Liver (tissue), 9 donors: ENCODE results near the gene ZSCAN22. TPM values are rescaled to one million over a fixed set of nuclear protein-coding genes. Genes with fewer than 3 reads are reported as not detected.

Experiments used
- DNase-seq: peaks from one replicate; pipeline ENCODE4 v3.0.0-alpha.2; 2017; ENCODE audit warnings: low spot score
- H3K27ac ChIP-seq, 2 donors: one replicate each; pipeline ENCODE4 v1.7.0; 2013; ENCODE audit warnings: inconsistent platforms in 2 of 2, low read length in 2 of 2, control low read depth in 1 of 2, low read depth in 1 of 2, mild to moderate bottlenecking in 1 of 2
- H3K27me3 ChIP-seq, 4 donors: one replicate each; pipeline versions ENCODE4 v1.6.1 to v1.7.0; 2013; ENCODE audit warnings: low read length in 3 of 4, inconsistent platforms in 1 of 4, mild to moderate bottlenecking in 1 of 4, moderate library complexity in 1 of 4; ENCODE audit not compliant: control insufficient read depth in 4 of 4, insufficient read depth in 4 of 4
- H3K36me3 ChIP-seq, 4 donors: one replicate each; pipeline versions ENCODE4 v1.6.1 to v1.7.0; 2013; ENCODE audit warnings: low read length in 3 of 4, mild to moderate bottlenecking in 3 of 4, low read depth in 1 of 4, moderate library complexity in 1 of 4; ENCODE audit not compliant: control insufficient read depth in 4 of 4, insufficient read depth in 3 of 4
- H3K4me1 ChIP-seq, 4 donors: one replicate each; pipeline versions ENCODE4 v1.6.1 to v1.7.0; 2013; ENCODE audit warnings: low read length in 3 of 4, mild to moderate bottlenecking in 3 of 4, moderate library complexity in 1 of 4; ENCODE audit not compliant: control insufficient read depth in 4 of 4, insufficient read depth in 4 of 4
- H3K4me3 ChIP-seq, 3 donors: one replicate each; pipeline versions ENCODE4 v1.6.1 to v1.7.0; 2013; ENCODE audit warnings: low read length in 3 of 3, control low read depth in 1 of 3, low read depth in 1 of 3, mild to moderate bottlenecking in 1 of 3
- H3K9ac ChIP-seq, 2 donors: one replicate each; pipeline ENCODE4 v1.7.0; 2013; ENCODE audit warnings: low read length in 2 of 2, mild to moderate bottlenecking in 2 of 2, moderate library complexity in 2 of 2, control low read depth in 1 of 2, low read depth in 1 of 2
- H3K9me3 ChIP-seq, 4 donors: one replicate each; pipeline versions ENCODE4 v1.6.1 to v1.7.0; 2013; ENCODE audit warnings: low read length in 3 of 4; ENCODE audit not compliant: control insufficient read depth in 4 of 4
- EGR1 ChIP-seq, 2 donors: IDR thresholded peaks; 2 replicates each; pipeline ENCODE4 v1.6.1; 2016 to 2018; ENCODE audit warnings: antibody characterized with exemption in 2 of 2, low read depth in 2 of 2
- FOXA1 ChIP-seq: IDR thresholded peaks from 2 replicates; pipeline ENCODE4 v1.6.1; 2016; ENCODE audit warnings: antibody characterized with exemption
- FOXA2 ChIP-seq: IDR thresholded peaks from 2 replicates; pipeline ENCODE4 v1.6.1; 2016; ENCODE audit warnings: antibody characterized with exemption
- GABPA ChIP-seq, 2 donors: IDR thresholded peaks in 1 of 2; conservative IDR thresholded peaks in 1 of 2; 2 replicates each; pipeline ENCODE4 v1.6.1; 2016; ENCODE audit warnings: antibody characterized with exemption in 2 of 2, mild to moderate bottlenecking in 1 of 2, moderate library complexity in 1 of 2
- HNF4A ChIP-seq, 2 donors: conservative IDR thresholded peaks; 2 replicates each; pipeline ENCODE4 v1.6.1; 2016; ENCODE audit warnings: antibody characterized with exemption in 2 of 2, mild to moderate bottlenecking in 2 of 2
- HNF4G ChIP-seq: IDR thresholded peaks from 2 replicates; pipeline ENCODE4 v1.6.1; 2016; ENCODE audit warnings: antibody characterized with exemption
- JUND ChIP-seq, 2 donors: IDR thresholded peaks; 2 replicates each; pipeline ENCODE4 v1.6.1; 2016; ENCODE audit warnings: antibody characterized with exemption in 2 of 2
- NR2F2 ChIP-seq: IDR thresholded peaks from 2 replicates; pipeline ENCODE4 v1.6.1; 2016; ENCODE audit warnings: antibody characterized with exemption
- RAD21 ChIP-seq, 2 donors: IDR thresholded peaks; 2 replicates each; pipeline ENCODE4 v1.6.1; 2016; ENCODE audit warnings: antibody characterized with exemption in 2 of 2, mild to moderate bottlenecking in 2 of 2
- RXRA ChIP-seq, 2 donors: IDR thresholded peaks; 2 replicates each; pipeline ENCODE4 v1.6.1; 2017 to 2018; ENCODE audit warnings: antibody characterized with exemption in 2 of 2, mild to moderate bottlenecking in 1 of 2
- SP1 ChIP-seq: IDR thresholded peaks from 2 replicates; pipeline ENCODE4 v1.6.1; 2018; ENCODE audit warnings: antibody characterized with exemption, mild to moderate bottlenecking
- TAF1 ChIP-seq: conservative IDR thresholded peaks from 2 replicates; pipeline ENCODE4 v1.6.1; 2016; ENCODE audit warnings: antibody characterized with exemption, mild to moderate bottlenecking
- YY1 ChIP-seq: IDR thresholded peaks from 2 replicates; pipeline ENCODE4 v1.6.1; 2016; ENCODE audit warnings: antibody characterized with exemption, mild to moderate bottlenecking
- WGBS: extraction: QIAGEN DNeasy Blood & Tissue Kit; methylation state at CpG from one replicate; pipeline ENCODE4 v1.1.7; 2013; 5-methylcytosine and 5-hydroxymethylcytosine counted together
- polyA plus RNA-seq, 2 donors: library from polyadenylated mRNA; stranded (reverse) in 1 of 2; unstranded in 1 of 2; fragments of 200-250 nt in 1 of 2; fragments of >200 nt in 1 of 2; fragmentation: Nextera tagmentation in 1 of 2; extraction: Ambion mirVana in 1 of 2; gene quantifications; one replicate each; pipeline versions ENCODE4 v1.2.1 to v1.2.3, GENCODE V29; 2013 to 2015
- total RNA-seq, 2 donors: library from RNA; depleted of rRNA; stranded (reverse); fragments of >200 nt; gene quantifications; one replicate each; pipeline ENCODE4 v1.2.3, GENCODE V29; 2014
- TF ChIP-seq, protein P1 (sequence below): IDR thresholded peaks from 2 replicates; pipeline ENCODE4 v1.6.1; 2016; ENCODE audit warnings: antibody characterized with exemption, mild to moderate bottlenecking
- TF ChIP-seq, protein P2 (sequence below): IDR thresholded peaks from 2 replicates; pipeline ENCODE4 v1.6.1; 2016; ENCODE audit warnings: antibody characterized with exemption
- TF ChIP-seq, protein P3 (sequence below): fragments of 150-350 bp; IDR thresholded peaks from 2 replicates; pipeline ENCODE4 v1.5.1; 2017; ENCODE audit warnings: improper control_type of control experiment, low read depth, low read length; ENCODE audit not compliant: missing input control
- TF ChIP-seq, protein P4 (sequence below): IDR thresholded peaks from 2 replicates; pipeline ENCODE4 v1.6.1; 2016; ENCODE audit warnings: antibody characterized with exemption
- TF ChIP-seq, protein P5 (sequence below): IDR thresholded peaks from 2 replicates; pipeline ENCODE4 v1.6.1; 2016; ENCODE audit warnings: antibody characterized with exemption
- donor health status: healthy.
- donor health status: healthy.
- donor health status: healthy.
- donor health status: healthy.
- donor health status: healthy.

Gene ZSCAN22
- total and polyA plus RNA-seq, 4 donors = 0.88 to 3.5 (median 2.0) TPM

DNA sequence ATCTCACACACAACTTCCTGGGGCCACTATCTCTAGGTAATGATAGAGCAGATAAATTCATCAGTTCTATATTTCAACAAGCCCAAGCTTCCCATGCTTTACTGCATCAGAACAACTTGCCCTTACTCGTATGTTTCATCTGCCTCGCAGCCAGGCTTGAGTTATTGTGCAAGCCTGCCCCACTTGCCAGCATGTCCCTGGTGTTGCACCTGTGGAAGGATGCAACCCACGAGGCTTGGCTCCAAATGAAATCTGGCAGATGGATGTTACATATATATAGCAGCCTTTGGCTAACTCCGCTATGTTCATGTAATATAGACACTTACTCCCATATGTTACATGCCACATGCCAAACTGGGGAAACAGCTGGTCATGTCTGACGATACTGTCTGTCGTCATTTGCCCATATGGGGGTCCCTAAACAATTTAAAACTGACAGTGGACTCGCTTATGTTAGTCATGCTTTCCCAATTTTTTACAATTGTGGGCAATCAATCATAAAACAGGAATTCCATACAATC, 15.4 kb upstream of the ZSCAN22 start:
- Histone ChIP-seq H3K27me3 (no peaks in the 10 kb centered on the region), H3K36me3 (peaks cover 18 to 65% (median 46%) of the 10 kb centered on the region in 4 donors), H3K9ac (no peak overlapping the region), H3K4me1 (peaks cover 2 to 8% (median 6%) of the 10 kb centered on the region in 4 donors), H3K9me3 (no peaks in the 10 kb centered on the region), H3K27ac (no peak overlapping the region), H3K4me3 (no peak overlapping the region)
- TF ChIP-seq FOXA1 = no peak
- TF ChIP-seq JUND (IDR thresholded peaks at IDR 0.05) = no peak
- TF ChIP-seq, protein P1, sequence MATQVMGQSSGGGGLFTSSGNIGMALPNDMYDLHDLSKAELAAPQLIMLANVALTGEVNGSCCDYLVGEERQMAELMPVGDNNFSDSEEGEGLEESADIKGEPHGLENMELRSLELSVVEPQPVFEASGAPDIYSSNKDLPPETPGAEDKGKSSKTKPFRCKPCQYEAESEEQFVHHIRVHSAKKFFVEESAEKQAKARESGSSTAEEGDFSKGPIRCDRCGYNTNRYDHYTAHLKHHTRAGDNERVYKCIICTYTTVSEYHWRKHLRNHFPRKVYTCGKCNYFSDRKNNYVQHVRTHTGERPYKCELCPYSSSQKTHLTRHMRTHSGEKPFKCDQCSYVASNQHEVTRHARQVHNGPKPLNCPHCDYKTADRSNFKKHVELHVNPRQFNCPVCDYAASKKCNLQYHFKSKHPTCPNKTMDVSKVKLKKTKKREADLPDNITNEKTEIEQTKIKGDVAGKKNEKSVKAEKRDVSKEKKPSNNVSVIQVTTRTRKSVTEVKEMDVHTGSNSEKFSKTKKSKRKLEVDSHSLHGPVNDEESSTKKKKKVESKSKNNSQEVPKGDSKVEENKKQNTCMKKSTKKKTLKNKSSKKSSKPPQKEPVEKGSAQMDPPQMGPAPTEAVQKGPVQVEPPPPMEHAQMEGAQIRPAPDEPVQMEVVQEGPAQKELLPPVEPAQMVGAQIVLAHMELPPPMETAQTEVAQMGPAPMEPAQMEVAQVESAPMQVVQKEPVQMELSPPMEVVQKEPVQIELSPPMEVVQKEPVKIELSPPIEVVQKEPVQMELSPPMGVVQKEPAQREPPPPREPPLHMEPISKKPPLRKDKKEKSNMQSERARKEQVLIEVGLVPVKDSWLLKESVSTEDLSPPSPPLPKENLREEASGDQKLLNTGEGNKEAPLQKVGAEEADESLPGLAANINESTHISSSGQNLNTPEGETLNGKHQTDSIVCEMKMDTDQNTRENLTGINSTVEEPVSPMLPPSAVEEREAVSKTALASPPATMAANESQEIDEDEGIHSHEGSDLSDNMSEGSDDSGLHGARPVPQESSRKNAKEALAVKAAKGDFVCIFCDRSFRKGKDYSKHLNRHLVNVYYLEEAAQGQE = no peak
- TF ChIP-seq, protein P2, sequence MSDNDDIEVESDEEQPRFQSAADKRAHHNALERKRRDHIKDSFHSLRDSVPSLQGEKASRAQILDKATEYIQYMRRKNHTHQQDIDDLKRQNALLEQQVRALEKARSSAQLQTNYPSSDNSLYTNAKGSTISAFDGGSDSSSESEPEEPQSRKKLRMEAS = no peak
- no peak for TF ChIP-seq HNF4A (conservative IDR thresholded peaks at IDR 0.05)
- no peak for TF ChIP-seq TAF1
- no peak for TF ChIP-seq YY1
- TF ChIP-seq SP1 = no peak
- TF ChIP-seq RAD21 (IDR thresholded peaks at IDR 0.05) = no peak
- TF ChIP-seq, protein P3, sequence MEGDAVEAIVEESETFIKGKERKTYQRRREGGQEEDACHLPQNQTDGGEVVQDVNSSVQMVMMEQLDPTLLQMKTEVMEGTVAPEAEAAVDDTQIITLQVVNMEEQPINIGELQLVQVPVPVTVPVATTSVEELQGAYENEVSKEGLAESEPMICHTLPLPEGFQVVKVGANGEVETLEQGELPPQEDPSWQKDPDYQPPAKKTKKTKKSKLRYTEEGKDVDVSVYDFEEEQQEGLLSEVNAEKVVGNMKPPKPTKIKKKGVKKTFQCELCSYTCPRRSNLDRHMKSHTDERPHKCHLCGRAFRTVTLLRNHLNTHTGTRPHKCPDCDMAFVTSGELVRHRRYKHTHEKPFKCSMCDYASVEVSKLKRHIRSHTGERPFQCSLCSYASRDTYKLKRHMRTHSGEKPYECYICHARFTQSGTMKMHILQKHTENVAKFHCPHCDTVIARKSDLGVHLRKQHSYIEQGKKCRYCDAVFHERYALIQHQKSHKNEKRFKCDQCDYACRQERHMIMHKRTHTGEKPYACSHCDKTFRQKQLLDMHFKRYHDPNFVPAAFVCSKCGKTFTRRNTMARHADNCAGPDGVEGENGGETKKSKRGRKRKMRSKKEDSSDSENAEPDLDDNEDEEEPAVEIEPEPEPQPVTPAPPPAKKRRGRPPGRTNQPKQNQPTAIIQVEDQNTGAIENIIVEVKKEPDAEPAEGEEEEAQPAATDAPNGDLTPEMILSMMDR = no peak
- TF ChIP-seq FOXA2 = no peak
- TF ChIP-seq, protein P4, sequence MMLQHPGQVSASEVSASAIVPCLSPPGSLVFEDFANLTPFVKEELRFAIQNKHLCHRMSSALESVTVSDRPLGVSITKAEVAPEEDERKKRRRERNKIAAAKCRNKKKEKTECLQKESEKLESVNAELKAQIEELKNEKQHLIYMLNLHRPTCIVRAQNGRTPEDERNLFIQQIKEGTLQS = no peak
- TF ChIP-seq RXRA (IDR thresholded peaks at IDR 0.05) = no peak
- no peak for TF ChIP-seq EGR1 (IDR thresholded peaks at IDR 0.05; ENCODE audit: low read depth in 2 of 2)
- WGBS = 86% methylated on average over 7 of the region's 7 CpGs
- DNase-seq = no peak

DNA sequence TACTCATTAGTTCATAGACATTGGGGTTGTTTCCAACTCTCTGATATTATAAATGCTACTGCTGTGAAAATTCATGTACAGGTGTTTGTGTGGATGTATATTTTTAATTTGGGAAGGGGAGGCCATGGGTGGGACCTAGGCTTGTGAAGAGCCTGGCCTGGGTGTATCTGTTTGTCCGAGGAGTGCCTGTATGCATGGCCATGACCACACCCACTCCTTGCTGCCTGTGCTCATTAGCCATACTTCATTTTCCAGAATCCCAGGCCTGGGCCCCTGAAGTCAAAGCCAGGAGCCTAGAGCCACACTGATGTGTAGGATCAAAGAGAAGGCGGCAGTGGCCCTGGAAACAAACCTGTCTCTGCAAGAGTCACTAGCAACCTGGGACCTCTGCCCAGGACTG, 11.2 kb upstream of the ZSCAN22 start:
- no peak for TF ChIP-seq TAF1
- TF ChIP-seq, protein P3 = no peak
- TF ChIP-seq, protein P4 = no peak
- TF ChIP-seq RXRA (IDR thresholded peaks at IDR 0.05) = no peak
- TF ChIP-seq SP1 = no peak
- no peak for TF ChIP-seq FOXA2
- TF ChIP-seq GABPA (IDR thresholded peaks at IDR 0.05 in 1 of 2, conservative IDR thresholded peaks at IDR 0.05 in 1 of 2) = no peak
- TF ChIP-seq RAD21 (IDR thresholded peaks at IDR 0.05) = no peak
- TF ChIP-seq HNF4A (conservative IDR thresholded peaks at IDR 0.05) = no peak
- TF ChIP-seq JUND (IDR thresholded peaks at IDR 0.05) = no peak
- TF ChIP-seq, protein P2 = no peak
- TF ChIP-seq, protein P5, sequence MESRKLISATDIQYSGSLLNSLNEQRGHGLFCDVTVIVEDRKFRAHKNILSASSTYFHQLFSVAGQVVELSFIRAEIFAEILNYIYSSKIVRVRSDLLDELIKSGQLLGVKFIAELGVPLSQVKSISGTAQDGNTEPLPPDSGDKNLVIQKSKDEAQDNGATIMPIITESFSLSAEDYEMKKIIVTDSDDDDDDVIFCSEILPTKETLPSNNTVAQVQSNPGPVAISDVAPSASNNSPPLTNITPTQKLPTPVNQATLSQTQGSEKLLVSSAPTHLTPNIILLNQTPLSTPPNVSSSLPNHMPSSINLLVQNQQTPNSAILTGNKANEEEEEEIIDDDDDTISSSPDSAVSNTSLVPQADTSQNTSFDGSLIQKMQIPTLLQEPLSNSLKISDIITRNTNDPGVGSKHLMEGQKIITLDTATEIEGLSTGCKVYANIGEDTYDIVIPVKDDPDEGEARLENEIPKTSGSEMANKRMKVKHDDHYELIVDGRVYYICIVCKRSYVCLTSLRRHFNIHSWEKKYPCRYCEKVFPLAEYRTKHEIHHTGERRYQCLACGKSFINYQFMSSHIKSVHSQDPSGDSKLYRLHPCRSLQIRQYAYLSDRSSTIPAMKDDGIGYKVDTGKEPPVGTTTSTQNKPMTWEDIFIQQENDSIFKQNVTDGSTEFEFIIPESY = no peak
- TF ChIP-seq EGR1 (IDR thresholded peaks at IDR 0.05; ENCODE audit: low read depth in 2 of 2) = no peak
- no peak for TF ChIP-seq HNF4G
- no peak for TF ChIP-seq NR2F2
- no peak for TF ChIP-seq FOXA1
- Histone ChIP-seq H3K4me1 (no peaks in the 10 kb centered on the region), H3K27ac (no peak overlapping the region), H3K9ac (no peak overlapping the region), H3K9me3 (no peaks in the 10 kb centered on the region), H3K27me3 (no peaks in the 10 kb centered on the region), H3K36me3 (peaks cover 15 to 45% (median 30%) of the 10 kb centered on the region in 4 donors), H3K4me3 (no peak overlapping the region)
- DNase-seq = no peak
- 100% methylated on average over 2 of the region's 2 CpGs for WGBS
